HG03103 (cell line): ENCODE data around the gene MGMT.

Experiments used
- ATAC-seq: cut with Tn5 transposase; IDR thresholded peaks from one replicate; pipeline ENCODE4 v1.9.1; 2021; ENCODE audit warnings: low read depth; ENCODE audit not compliant: unreplicated experiment

The MGMT gene

GRCh38 chr10:129719889-129720590 is 253.0 kb downstream of the MGMT start:
- ATAC-seq = no peak

DNA sequence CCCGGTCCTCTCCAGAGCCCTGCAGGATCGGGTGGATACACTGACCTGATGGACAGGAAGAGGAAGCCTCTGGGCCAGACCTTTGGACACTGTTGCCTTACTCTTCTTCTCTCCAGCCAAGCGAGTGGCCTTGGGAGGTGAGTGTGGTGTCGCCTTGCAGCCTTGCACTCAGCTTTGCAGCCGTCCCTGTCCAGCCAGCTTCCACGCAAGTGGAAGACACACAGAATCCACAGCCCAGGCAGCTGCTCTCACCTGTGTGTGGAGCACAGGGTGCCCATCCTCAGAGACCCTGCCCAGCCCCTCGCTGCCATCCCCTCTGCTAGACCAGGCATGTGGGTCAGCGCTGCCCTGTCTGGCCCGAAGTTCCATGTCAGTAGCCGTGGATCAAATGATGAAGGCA is 258.0 kb downstream of the MGMT start:
- ATAC-seq = no peak

- ATAC-seq = no peak
These were observed 258.4 kb downstream of the MGMT start for GRCh38 chr10:129725482-129725881.

GRCh38 chr10:129725890-129726631 is 259.0 kb downstream of the MGMT start:
- ATAC-seq = no peak

GRCh38 chr10:129727071-129727470 is 260.0 kb downstream of the MGMT start:
- no peak for ATAC-seq

- ATAC-seq = no peak
These were observed 260.5 kb downstream of the MGMT start for GRCh38 chr10:129727495-129727894.

DNA sequence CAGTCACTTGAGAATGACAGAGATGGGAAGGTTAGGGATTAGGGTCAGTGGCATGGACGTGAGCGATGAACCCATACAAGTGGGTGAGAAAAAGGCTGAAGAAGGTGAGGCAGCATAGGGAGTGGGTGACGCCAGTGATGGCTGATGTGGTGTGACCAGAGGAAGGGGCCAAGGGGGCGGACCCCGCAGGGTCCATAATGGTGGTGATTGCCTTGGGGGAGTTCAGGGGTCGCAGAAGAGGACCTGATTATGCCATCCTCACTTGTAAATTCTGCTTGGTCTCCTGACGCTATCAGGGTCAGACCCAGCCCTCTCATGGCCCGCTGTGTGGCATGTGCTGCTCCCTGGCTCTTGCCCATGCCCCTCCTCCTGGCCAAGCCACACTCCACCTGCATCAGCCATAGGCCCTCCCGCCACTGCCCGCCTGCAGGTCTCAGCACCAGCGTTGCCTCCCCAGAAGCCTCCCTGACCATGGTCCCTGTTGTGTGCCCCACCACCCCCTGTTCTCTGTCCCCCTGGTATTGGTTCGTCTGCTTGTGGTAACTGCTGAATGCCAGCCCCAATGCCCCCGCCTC is 261.3 kb downstream of the MGMT start:
- ATAC-seq = no peak

DNA sequence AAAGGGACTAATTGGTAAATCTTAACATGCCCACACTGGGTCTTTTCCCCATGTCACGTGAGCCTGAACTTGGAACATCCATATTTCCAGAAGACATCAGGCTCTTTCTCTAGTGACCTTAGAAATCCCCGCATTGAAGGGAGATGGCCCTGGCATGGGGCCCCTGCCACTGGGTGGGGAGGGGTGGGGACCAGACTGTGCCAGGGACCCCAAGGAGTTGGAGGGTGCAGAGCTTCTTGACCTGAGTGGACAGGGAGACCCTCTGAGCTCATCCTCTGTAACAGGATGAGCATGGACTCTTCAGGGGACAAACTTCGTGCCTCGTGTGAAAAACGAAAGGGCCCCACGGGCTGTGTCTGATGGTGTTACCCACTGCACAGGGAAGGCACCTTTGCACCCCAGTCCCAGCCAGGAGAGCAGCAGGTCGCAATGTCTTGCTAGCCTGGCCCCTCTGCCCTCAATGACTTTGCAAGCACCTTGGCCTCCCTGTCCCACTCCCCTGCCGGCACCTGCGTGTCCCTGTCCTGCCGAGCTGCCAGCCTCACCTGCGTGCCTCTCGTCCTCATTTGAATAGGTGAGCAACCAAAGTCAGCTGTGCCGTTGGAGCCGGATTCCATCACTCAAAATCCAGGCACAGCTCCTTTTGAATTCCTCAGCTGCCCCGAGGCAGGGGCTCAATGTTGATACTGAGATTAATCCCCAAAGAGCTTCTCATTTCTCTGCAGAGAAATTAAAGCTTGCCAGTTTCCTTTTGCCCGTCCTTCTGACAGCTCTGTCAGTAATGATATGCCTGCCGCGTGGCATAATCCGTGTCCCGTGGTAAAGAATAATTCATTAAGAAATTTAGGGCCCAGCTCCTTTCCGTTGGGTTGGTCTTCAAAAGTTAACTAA is 262.1 kb downstream of the MGMT start:
- no peak for ATAC-seq

GRCh38 chr10:129730272-129730992 is 263.4 kb downstream of the MGMT start:
- no peak for ATAC-seq

DNA sequence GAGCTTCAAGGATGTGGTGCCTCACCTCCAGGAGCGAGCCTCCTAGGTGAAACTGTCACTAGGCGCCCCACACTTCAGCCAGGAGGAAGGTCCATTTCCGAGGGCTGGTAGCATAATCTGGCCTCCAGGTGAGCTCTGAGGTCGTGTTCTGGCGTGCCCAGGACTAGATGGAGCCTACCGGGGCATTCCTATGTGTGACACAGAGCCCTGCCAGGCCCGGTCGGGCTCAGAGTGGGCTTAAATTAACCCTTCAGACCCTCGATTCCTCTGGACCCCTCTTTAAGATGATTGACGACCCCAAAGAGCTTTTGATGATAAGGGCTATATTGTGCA is 263.9 kb downstream of the MGMT start:
- no peak for ATAC-seq

- no peak for ATAC-seq
These were observed 273.7 kb downstream of the MGMT start for GRCh38 chr10:129740532-129741279.

- no peak for ATAC-seq
These were observed 274.4 kb downstream of the MGMT start for GRCh38 chr10:129741280-129741977.

DNA sequence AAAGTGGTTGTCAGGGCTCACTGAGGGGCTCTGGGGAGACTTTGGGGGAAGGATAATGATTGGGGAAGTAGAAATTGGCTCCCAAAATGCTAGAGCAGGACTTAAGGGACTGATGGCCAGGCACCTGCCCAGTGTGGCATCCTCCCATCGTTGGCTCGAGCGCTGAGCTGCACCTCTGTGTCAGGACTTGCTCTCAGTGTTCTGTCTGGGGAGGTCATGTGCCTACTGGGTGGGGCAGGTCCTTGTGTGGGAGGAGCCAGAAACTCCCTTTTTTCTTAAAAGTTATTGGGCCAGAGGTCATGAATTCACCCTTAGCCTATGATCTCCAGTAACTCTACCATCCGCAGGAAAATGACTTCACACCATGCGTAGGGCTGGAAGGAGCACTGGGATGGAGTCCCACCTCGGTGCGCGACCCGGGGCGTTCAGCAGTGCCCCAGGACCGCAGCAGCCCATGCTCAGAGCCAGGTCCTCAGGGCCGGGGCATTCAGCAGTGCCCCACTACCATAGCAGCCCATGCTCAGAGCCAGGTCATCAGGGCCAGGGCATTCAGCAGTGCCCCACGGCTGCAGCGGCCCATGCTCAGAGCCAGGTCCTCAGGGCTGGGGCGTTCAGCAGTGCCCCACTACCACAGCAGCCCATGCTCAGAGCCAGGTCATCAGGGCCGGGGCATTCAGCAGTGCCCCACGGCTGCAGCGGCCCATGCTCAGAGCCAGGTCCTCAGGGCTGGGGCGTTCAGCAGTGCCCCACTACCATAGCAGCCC is 275.1 kb downstream of the MGMT start:
- ATAC-seq = no peak

- no peak for ATAC-seq
These were observed 275.9 kb downstream of the MGMT start for GRCh38 chr10:129742742-129743550.

GRCh38 chr10:129743738-129744133 is 276.7 kb downstream of the MGMT start:
- ATAC-seq = no peak

DNA sequence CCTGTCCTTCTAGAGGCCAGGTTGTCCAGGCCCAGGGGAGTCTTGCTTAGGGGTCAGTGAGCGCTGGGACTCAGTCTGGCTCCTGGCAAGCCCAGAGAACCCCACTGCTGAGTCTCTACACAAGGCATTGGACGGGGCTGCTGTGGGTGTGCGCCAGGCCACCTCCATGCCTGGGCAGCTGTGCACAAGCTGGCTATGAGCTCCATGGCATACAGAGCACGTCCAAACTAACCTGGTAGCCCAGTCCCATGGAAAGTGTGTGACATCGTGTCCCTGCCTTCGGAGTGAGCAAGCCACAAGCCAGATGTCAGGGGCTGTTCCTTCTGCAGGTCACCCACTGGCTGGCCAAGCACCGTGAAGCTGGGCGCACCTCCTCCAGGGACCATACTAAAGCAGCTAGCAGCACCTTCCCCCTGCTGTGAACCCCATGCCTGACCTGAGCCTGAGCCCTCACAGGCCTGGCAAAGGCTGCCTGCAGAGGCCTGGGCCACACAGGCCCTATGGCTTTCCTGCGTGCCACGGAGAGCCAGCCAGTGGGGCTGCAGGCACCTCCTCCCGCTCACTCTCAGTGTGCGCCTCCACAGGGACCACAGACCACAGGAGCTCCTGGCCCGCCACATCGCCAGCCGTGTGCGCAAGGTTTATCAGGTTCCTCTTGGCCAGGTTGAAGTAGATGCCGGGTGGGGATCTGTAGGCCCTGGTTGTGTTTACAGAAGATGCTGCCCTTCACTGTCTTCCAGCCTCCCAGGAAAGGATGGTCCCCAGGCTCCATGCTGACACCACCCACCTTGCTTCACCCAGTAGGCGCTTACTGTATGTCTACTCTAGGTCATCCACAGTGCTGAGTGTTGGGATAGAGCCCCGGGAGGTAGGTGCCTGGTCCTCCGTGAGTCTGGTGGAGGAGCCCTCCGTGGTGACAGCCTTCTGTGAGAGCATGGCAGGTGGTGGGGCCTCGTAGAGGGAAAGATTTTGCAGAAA is 277.4 kb downstream of the MGMT start:
- no peak for ATAC-seq
